SH-SY5Y (cell line): ENCODE measurements around the gene ZNF783.

Source experiments
- GATA2 ChIP-seq: IDR thresholded peaks from 2 replicates; pipeline ENCODE4 v1.6.1; 2011; ENCODE audit warnings: mild to moderate bottlenecking, low read depth, low read length
- GATA3 ChIP-seq: IDR thresholded peaks from 2 replicates; pipeline ENCODE4 v1.6.1; 2011; ENCODE audit warnings: low read depth, mild to moderate bottlenecking, low read length, moderate library complexity

The ZNF783 gene

DNA sequence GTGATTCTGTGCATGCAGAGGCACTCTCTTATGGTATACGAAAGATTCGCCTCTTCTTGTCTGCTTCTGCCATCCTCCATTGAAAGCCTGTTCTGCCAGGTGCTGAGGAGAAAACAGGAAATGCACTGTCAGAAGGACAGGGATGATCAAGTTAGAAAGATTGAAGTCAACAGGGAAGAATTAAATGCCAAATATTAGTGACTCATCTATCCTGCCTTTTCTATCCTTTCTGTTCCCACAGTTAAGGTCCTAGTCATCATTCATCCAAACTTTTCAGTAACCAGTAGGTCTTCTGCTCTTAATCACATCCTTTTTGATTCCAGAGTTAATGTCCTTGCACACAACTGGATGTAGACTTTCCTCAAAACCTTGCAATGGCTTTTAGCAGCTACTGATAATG is 4.8 kb upstream of the ZNF783 start:
- TF ChIP-seq GATA3 (no peak), GATA2 (no peak)

DNA sequence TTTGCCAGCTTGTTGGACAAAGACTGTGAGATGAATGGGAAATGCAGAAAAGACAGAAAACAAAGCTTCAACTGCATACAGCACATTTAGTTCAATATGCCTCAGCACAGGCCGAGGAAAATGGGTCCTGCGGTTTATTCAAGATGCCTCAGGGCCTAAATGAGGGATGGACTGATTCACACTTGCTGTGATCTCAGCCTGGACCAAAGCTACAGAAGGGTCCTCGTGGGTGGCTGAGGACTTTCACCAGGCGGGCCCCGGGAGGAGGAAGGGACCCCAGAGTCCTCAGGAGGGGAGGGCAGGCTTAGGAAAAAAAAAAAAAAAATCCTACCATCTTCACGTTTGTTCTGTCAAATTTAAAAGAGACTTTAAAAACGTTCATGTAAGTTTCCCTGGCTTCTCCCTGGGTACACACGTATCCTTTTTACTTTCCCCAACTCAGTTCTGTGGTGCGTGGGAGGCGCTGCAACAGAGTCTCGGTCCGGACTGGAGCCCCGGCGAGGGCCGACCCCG is 624 bp upstream of the ZNF783 start:
- TF ChIP-seq GATA2 = no peak
- TF ChIP-seq GATA3 = no peak

DNA sequence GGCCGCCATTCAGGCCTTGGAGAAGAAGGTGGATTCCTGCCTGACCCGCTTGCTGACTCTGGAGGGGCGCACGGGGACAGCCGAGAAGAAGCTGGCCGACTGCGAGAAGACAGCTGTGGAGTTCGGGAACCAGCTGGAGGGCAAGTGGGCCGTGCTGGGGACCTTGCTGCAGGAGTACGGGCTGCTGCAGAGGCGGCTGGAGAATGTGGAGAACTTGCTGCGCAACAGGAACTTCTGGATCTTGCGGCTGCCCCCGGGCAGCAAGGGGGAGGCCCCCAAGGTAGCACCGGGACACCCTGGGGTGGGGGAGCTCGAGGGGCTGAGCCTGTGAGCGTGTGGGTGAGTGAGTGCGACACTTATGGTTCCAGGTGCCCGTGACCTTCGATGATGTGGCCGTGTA is 4.5 kb downstream of the ZNF783 start:
- TF ChIP-seq GATA2 = no peak
- no peak for TF ChIP-seq GATA3

DNA sequence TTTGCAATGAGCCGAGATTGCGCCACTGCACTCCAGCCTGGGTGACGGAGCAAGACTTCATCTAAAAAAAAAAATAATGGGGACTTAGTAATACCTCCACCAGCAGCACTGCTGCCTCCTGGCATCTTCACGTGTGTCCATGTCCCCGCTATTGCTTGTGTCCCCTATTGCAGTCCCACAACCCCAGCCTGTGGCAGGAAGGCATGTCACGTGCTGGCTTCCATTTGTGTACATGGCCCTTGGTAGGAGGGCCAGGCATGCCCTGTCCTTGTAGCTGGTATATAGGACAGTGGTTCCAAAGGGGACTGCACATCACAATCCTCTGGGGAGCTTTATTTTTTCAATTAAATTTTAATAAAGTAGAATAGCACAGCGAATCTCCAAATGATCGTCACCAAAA is 5.7 kb downstream of the ZNF783 start:
- no peak for TF ChIP-seq GATA2
- TF ChIP-seq GATA3 = no peak

DNA sequence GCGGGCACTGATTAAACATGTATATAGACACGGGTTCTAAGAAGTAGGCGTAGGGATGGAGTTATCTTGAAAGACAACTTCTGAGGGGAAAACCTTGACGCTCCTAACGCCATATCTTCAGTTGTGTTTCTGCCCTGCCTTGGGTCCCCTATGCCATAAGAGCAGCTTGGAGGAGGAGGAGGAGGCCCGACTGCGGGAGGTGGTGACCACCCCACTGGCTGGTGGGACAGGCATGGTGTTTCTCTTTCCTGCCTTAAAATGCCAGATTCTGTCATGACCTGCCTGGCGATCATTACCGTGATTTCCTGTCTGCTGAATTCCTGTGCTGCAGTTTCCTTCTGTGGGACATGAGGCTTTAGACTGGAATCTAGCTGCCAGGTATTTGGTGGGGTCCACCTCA is 15.9 kb downstream of the ZNF783 start:
- TF ChIP-seq GATA3 (no peak), GATA2 (no peak)

DNA sequence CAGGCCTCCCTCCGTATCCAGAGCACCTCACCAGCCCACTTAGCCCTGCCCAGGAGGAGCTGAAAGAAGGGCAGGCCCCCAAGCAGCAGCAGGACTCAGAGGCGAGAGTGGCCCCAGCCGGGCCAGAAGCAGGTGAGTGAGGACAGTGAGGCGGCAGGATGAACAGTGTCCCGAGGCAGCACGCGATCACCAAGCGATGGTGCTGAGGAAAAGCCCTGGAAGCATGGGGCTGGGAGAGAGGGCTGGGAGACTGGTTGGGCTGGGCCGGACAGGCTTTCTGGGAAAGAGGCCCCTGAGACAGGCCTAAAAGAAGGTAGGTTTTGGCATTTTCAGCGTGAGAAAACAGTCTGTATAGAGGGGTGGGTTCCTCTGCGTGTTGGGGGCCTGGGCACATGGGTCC is 16.4 kb downstream of the ZNF783 start:
- TF ChIP-seq GATA2 (no peak), GATA3 (no peak)

DNA sequence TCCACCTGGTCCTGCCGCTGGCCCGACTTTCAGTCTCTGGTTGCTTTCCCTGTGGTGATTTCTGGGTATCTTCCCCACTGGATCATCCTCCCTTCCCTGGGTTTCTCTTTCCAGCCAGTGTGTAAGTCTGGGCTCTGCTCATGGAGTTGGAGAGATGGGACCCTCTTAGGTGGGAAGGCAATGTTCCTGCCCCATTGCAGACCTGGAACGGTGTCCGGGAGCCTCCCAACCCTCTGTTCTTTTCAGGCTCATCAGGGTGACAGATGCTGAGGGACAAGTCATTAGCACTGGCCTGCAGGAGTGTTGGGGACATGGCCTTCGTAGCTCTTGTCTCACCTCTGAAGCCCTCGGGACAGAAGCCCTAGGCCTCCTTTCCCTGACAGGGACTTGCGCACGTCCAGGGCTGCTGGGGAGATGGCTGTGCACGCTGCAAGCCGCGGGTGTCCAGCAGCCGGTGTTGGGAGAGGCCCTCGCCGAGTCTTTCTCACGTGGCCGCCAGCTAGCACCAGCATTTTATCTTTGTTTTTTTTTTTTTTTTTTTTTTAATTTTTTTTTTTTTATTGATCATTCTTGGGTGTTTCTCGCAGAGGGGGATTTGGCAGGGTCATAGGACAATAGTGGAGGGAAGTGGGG is 17.2 kb downstream of the ZNF783 start:
- no peak for TF ChIP-seq GATA3
- TF ChIP-seq GATA2 = no peak

GRCh38 chr7:149280151-149280550 is 18.2 kb downstream of the ZNF783 start:
- no peak for TF ChIP-seq GATA3
- no peak for TF ChIP-seq GATA2

GRCh38 chr7:149280661-149281507 is 18.9 kb downstream of the ZNF783 start:
- TF ChIP-seq GATA3 (no peak), GATA2 (no peak)

DNA sequence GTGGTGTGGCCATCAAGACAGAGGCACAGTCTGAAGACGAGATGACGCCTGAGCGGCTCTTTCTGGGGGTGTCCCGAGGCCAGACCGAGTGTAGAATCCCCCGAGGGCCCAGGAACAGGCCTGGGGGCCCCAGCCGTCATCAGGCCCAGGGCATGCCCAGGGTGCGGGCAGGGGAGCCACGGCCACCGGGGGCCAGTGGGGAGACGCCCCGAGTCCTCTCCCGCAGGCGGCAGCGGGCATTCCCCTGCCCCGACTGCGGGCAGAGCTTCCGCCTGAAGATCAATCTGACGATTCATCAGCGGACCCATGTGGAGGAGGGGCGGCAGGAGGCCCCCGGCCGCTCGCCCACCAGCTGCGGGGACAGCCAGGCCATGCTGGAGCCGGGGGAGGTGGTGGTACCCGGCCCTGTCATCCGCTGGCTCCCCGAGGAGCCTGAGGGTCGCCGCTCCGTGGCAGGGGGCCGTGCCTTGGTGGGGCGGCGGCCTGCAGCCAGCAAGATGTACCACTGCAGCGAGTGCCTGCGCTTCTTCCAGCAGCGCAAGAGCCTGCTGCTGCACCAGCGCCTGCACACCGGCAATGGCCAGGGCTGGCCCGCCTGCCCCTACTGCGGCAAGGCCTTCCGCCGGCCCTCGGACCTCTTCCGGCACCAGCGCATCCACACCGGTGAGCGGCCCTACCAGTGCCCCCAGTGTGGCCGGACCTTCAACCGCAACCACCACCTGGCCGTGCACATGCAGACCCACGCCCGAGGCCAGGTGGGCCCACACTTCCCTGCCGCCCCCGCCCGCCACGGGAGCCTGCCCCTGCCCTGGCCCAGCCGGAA is 19.7 kb downstream of the ZNF783 start:
- TF ChIP-seq GATA3 (no peak), GATA2 (no peak)

- TF ChIP-seq GATA2 = no peak
- TF ChIP-seq GATA3 = no peak
Measured at GRCh38 chr7:149282331-149282655, 20.3 kb downstream of the ZNF783 start.

DNA sequence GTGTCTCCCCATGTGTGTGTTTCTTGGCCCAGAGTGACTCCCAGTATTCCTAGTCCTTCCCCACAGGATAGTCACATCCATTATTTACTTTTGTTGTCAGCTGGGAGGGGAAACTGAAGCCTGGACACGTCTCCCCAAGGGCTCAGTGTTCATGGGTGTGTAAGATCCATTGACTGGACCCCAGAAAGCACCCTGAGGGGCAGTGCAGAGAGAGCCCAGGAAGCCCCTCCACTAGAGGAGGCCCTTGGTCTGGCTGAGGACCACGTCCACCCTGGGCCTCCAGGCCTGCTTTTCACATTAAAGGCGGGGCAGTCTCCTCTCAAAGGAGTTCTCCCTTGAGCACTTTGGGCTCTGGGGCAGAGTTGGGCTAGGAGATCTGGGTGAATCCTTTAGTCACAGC is 21.3 kb downstream of the ZNF783 start:
- TF ChIP-seq GATA3 (no peak), GATA2 (no peak)

- TF ChIP-seq GATA3 (no peak), GATA2 (no peak)
Measured at GRCh38 chr7:149284343-149284742, 22.3 kb downstream of the ZNF783 start.

- TF ChIP-seq GATA3 (no peak), GATA2 (no peak)
Measured at GRCh38 chr7:149284850-149285585, 23.0 kb downstream of the ZNF783 start.
